HG02970 (cell line): ENCODE measurements around the gene PIK3AP1.

ENCODE experiments used
- ATAC-seq: cut with Tn5 transposase; IDR thresholded peaks from one replicate; pipeline ENCODE4 v1.9.1; 2021; ENCODE audit warnings: mild to moderate bottlenecking, moderate library complexity, moderate number of reproducible peaks; ENCODE audit not compliant: unreplicated experiment, low FRiP score

Gene PIK3AP1

GRCh38 chr10:96616961-96617360, 103.4 kb downstream of the PIK3AP1 start:
- no peak for ATAC-seq

GRCh38 chr10:96614515-96614914, 105.8 kb downstream of the PIK3AP1 start:
- no peak for ATAC-seq

DNA sequence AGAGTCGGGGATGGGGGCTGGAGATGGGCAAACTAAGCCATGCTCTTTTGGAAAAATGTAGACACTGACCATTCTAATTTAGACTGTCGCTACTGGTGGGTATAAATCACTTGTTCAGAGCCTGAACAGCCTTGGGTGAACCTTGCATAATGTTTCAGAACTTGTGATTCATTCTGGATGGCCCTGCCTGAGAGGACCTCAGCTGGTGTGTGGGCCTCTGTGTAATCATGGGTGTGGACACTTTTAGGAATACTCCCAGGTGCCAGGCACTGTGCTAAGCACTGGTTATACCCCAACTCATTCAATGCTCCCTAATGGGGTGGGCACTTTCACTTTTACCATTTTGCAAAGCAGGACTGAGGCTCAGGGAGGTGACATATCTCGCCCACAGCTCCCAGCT, 106.7 kb downstream of the PIK3AP1 start:
- no peak for ATAC-seq

DNA sequence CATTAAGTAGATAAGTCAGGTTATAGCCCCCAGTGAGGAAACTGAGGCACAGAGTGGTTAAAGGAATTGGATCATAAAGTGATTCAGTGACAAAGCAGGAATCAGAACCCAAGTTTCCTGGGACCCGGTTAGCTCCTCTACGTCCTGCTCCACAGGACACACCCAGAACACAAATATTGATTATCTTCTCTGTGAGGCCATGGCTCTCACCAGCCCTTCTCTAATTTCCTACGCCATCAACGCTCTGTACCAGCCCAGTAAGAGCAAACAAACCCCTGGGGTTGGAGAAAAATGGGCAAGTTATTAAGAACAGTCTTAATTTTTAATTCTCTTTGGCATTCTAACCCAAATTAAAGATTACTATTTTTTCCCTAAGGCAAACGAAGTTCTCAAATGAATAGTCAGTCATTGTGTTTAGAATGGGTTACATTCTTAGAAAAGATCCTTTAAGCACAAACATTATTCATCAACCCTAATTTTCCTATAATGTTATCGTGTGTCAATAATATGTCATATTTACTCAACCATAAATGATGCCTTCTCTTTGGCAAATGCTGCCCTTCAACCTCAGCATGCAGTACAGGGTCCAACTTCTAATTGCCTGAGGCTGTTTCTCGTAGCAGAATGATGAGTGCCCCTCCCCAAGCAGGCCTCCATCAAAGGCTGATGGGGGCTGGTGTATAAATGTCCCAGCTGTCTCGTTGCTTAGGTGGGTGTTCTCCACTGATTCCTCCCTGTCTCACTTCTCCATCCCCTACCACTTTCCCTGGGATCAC, 108.1 kb downstream of the PIK3AP1 start:
- no peak for ATAC-seq

- ATAC-seq: no peak
Observed at GRCh38 chr10:96610817-96611216, 109.5 kb downstream of the PIK3AP1 start.

DNA sequence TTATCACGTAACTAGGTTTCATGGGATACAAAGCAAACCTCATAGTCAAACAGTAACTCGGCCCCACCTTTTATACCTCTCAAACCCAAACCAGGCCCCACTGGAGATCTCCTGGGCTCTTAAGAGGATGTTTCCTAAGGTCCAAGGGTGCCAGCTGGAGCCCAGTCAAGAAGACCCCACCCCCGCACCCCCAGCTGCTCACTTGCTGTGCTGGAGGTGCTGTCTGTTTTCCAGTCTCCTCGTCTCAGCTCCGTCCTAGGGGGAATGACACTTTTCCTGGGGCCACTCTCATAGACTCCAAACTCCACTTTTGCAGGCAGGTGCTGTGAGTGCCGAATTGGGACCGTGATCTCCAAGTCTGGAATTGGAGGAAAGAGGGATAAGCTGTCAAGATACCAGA, 110.8 kb downstream of the PIK3AP1 start:
- no peak for ATAC-seq

DNA sequence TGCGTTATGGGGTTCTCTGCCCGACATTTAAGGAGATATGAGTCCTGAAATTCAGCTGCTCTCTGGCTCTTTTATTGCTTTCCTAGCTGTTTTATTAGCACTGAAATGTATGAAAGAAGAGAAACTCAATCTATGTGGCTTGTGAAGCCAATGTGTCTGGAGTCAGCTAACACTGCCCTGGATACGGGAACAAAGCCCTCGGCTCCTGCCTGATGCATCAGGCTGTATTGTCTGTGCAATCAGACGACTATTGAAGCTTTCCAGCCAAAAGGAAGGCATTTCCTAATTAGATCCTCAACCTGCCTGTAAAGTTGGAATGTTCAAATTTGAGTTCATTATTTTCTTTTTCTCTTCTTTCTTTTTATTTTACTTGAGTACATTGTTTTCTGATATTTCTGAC, 111.5 kb downstream of the PIK3AP1 start:
- ATAC-seq: no peak

DNA sequence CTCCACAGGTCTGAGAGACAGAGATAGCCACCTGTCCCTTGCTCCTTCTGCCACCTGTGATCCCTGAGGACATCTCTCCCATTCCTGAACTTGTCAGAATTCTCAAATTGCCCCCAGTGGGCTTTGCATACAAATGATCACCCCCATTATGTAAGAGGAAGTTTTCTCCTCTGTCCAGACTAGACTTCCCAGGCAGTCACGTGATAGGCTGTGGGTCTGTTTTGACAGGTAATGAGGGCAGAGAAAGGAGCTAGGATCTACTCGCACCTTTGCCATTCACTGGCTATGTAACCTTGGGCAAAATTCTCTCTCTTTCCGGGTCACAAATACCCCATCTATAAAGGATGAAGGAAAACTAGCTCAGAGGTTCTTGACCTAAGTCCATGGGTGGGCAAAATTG, 112.1 kb downstream of the PIK3AP1 start:
- no peak for ATAC-seq

GRCh38 chr10:96606946-96607345, 113.4 kb downstream of the PIK3AP1 start:
- no peak for ATAC-seq

- ATAC-seq: no peak
Observed at GRCh38 chr10:96606216-96606615, 114.1 kb downstream of the PIK3AP1 start.

DNA sequence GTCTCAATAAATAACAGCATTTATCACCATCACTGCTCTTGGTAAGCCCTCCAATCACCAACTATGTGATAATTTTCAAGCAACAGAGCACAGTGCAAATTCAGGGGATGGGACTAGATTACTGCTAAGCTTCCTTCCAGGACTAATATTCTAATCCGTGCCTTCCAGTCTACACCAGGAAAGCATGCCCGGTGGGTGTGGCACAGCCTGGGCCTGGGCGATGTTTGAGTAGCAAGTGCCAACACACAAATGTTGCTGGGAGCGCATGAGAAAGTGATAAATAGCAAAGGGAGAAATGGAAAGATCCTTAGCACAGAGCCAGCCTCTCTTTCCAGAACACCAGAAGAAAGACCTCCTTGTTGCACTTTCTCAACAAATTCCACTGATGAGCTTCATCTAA, 120.0 kb downstream of the PIK3AP1 start:
- no peak for ATAC-seq

- no peak for ATAC-seq
Observed at GRCh38 chr10:96598846-96599245, 121.5 kb downstream of the PIK3AP1 start.

GRCh38 chr10:96596422-96597407, 123.6 kb downstream of the PIK3AP1 start:
- ATAC-seq: no peak

GRCh38 chr10:96595741-96596140, 124.6 kb downstream of the PIK3AP1 start:
- ATAC-seq: no peak

DNA sequence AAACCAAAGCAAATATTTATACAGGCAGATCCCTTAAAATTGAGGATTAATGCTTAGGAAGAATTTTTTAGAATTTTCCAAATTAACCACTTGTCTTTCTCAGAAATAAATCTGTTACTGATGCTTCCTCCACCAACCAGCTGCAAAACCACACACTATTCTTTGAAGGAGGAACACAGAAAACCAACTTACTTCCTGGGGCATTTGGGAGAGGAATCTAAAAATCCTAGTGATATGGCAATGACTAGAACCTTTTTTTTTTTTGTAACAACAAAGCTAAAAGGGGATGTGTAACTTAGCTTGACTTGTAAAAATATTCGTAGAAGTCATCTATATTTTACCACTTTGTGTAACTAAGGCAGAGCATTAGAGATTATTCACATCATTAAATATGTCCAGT, 128.4 kb downstream of the PIK3AP1 start:
- ATAC-seq: no peak

DNA sequence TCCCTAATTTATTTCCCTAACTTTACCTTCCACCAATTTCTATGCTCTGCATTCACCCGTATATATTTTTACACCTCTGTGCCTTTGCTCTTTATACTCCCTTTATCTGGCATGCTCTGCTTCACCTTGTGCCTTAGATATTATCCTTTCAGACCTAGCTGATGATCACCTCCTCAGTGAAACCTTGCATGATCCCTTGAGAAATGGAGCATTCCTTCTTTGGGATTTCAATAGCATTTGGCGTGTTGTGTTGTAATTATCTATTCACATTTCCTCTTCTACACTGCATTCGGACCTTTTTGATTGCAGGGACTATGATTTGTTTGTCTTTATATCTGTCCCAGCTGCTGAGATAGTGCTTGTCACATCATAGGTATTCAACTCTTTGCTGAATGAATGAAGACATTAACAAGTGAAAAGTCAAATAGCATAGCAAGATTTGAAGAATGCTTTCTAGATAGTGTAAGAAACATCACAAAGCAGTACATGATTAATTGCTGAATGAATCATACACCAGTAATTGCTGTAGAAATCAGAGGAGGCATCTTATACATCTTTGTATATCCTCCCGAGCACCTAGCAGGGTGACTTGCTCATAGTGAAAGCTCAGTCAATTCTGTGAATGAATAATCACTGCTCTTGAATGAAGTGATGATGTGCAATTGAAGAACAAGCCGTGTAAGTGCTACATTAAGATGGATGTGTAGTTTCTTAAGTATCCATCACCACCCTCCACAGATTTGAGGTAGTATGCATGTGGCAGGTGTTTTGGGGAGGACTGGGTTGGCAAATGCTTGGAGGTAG, 131.5 kb downstream of the PIK3AP1 start:
- no peak for ATAC-seq

DNA sequence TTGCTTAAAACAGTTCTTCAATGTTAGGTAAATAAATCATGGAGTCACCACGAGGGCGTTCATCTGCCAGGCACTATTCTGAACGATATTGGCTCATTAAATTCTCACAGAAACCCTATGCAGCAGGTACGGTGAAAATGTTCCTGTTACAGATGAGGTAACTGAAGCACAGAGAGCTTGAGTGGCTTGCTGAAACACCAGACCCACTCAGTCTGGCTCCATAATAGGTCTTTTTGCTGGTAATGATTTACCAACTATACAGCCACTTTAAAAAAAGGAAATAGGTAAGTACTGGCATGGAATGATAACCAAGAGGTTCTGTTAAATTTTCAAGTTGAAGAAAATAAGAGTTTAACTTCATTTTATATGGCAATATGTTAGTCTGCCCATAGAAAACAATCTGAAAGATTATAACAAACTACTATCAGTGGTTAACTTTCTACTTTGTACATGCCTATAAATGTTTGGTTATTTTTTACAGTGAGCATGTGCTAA, 132.2 kb downstream of the PIK3AP1 start:
- ATAC-seq: no peak

DNA sequence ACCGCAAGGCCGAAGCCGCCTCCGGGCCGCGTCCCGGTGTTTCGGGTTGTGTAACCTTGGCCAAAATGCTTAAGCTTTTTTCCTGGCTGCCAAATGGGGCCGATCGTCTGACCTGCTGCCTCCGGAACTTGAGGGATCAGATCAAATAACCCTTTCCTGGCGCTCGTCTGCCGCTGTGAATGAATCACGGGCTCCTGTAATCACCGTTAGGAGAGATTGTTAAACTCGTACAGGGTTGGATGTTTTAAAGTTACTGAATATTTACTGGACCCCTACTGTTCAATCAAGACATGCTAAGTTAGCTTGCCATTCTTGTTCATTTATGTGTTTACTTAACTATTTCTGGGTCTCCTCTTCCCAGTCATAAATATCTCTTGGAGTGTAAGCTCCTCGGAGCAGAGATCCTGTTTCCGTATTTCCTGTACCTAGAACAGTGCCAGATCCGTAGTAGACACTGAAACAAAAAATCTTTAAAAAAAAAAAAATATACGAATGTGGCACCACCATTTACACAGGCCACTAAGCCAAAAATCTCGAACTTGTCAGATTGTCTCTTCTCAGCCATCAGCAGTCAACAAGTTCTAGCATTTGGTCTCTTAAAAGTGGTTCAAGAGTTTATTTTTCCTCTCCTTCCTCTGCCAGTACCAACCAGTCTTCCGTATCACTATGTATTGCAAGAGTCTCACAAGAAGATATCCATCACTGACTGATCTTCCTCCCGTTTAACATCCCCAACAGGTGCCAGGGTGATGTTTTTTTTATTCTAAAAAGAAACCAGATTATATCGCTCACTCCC, 132.9 kb downstream of the PIK3AP1 start:
- peak; percentile 24 for ATAC-seq

DNA sequence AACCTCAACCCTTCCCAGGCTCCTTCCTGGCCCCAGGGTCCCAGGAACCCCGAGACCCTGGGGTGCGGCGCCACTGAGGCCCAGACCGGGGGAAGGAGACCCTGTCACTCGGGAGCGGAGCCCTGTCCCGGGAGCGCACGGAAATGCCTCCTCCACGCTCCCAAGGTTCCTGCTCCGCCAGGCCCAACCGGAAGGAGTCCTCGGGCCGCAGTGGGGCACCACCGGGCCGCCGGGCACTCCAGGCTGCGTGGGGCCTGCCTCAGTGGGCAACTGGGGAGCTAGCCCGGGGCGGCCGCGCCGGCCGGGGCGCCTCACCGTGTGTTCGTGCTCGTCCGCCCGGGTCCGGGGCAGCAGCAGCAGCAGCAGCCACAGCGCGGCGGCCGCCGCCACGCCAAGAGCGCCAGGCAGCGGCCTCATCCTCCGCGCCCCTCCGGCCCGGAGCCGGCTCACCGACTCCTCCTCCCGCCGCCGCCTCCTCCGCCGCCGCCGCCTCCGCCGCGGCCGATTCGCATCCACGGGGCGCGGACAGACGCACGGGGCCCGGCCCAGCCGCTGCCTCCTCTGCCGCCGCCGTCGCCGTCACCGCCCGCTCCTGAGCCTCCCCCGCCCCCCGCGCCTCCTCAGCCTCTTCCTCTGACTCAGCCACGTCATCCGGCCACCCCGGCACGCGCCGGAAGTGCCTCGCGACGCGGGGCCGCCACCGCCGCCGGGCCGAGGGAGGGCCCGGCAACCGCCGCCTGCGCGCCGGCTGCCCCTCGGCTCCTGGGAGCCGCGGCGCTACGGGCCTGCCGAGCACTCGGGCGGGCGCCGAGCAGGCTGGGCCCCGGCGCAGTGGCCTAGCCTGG, 133.7 kb downstream of the PIK3AP1 start, which contains the start of gene TM9SF3:
Gene TM9SF3 (minus strand): TSS at position 594 of the 845 bp plus-strand sequence. CDS start 177 bp downstream, at position 417.
- peak; percentile 56 for ATAC-seq
